Cerebellar nuclear complex (tissue), 1 donor: ENCODE measurements around the gene CD52.

Experiments used
- DNase-seq, 2 experiments: peaks; one replicate each; lab custom pipeline; 2025; lab: John Stamatoyannopoulos, UW

Gene CD52

GRCh38 chr1:26335774-26336476, 18.2 kb downstream of the CD52 start:
- no peak for DNase-seq

GRCh38 chr1:26336477-26337205, 18.9 kb downstream of the CD52 start:
- no peak for DNase-seq

GRCh38 chr1:26337206-26337535, 19.4 kb downstream of the CD52 start:
- DNase-seq, result no peak

GRCh38 chr1:26337625-26338024, 19.9 kb downstream of the CD52 start:
- DNase-seq, result no peak

GRCh38 chr1:26338670-26339069, 20.9 kb downstream of the CD52 start:
- no peak for DNase-seq

GRCh38 chr1:26340047-26340481, 22.3 kb downstream of the CD52 start:
- DNase-seq, result no peak

GRCh38 chr1:26344147-26344920, 26.6 kb downstream of the CD52 start:
- no peak for DNase-seq

GRCh38 chr1:26345718-26346117, 28.0 kb downstream of the CD52 start:
- DNase-seq, result no peak

GRCh38 chr1:26346274-26347033, 28.7 kb downstream of the CD52 start:
- DNase-seq, result no peak

- no peak for DNase-seq
Measured at GRCh38 chr1:26349188-26349876, 31.6 kb downstream of the CD52 start.

- no peak for DNase-seq
Measured at GRCh38 chr1:26349877-26350244, 32.1 kb downstream of the CD52 start.

GRCh38 chr1:26350343-26350700, 32.6 kb downstream of the CD52 start:
- no peak for DNase-seq

- no peak for DNase-seq
Measured at GRCh38 chr1:26350701-26351589, 33.2 kb downstream of the CD52 start.

- no peak for DNase-seq
Measured at GRCh38 chr1:26351590-26352337, 34.0 kb downstream of the CD52 start.

- no peak for DNase-seq
Measured at GRCh38 chr1:26352338-26352679, 34.6 kb downstream of the CD52 start.

GRCh38 chr1:26353210-26353859, 35.6 kb downstream of the CD52 start:
- no peak for DNase-seq

GRCh38 chr1:26353976-26354820, 36.4 kb downstream of the CD52 start, which contains the start of gene CRYBG2:
TSS of gene CRYBG2 (minus strand) at chr1:26354130. CDS start at chr1:26346657, 7,473 bp downstream.
- no peak for DNase-seq

GRCh38 chr1:26354972-26355371, 37.2 kb downstream of the CD52 start:
- DNase-seq, result no peak
